Vagina (tissue), 2 donors: ENCODE measurements around the gene CNGA3. TPM values are rescaled to one million over a fixed set of nuclear protein-coding genes. Genes with fewer than 3 reads are reported as not detected.

Source experiments
- DNase-seq, 2 donors: peaks; one replicate each; pipeline ENCODE4 v3.0.0-alpha.2; 2017; ENCODE audit errors: extremely low spot score in 2 of 2
- H3K27ac ChIP-seq: fragments of 200-600 bp; sonication (generic); one replicate; pipeline ENCODE4 v1.5.1; 2019
- H3K27me3 ChIP-seq: fragments of 200-600 bp; sonication (generic); one replicate; pipeline ENCODE4 v1.5.1; 2019
- H3K36me3 ChIP-seq, 2 donors: fragments of 200-600 bp; sonication (generic); one replicate each; pipeline ENCODE4 v1.5.1; 2017 to 2019
- H3K4me1 ChIP-seq: fragments of 200-600 bp; sonication (generic); one replicate; pipeline ENCODE4 v1.5.1; 2019
- H3K4me3 ChIP-seq, 2 donors: fragments of 200-600 bp; sonication (generic); 1 replicate in 1 of 2; 2 replicates in 1 of 2; pipeline ENCODE4 v1.5.1; 2016 to 2019
- H3K9me3 ChIP-seq: fragments of 200-600 bp; sonication (generic); one replicate; pipeline ENCODE4 v1.5.1; 2019
- POLR2A ChIP-seq, 2 donors: fragments of 450-650 bp; IDR thresholded peaks; one replicate each; pipeline ENCODE4 v1.6.1; 2017; ENCODE audit warnings: antibody characterized with exemption in 2 of 2, mild to moderate bottlenecking in 2 of 2, moderate library complexity in 2 of 2
- POLR2AphosphoS5 ChIP-seq, 2 donors: sonication (generic); formaldehyde crosslinking; IDR thresholded peaks; one replicate each; pipeline ENCODE4 v1.9.0; 2017; ENCODE audit warnings: antibody characterized with exemption in 2 of 2, mild to moderate bottlenecking in 2 of 2, low read depth in 1 of 2; ENCODE audit not compliant: insufficient read depth in 1 of 2
- intact Hi-C: fragments of 100-400 bp; cut with DNase I; formaldehyde crosslinking; loops from one replicate; pipeline ENCODE4 v1.15.1; 2023
- total RNA-seq: library from RNA; depleted of rRNA; stranded (reverse); fragments of >200 nt; gene quantifications from one replicate; pipeline ENCODE4 v1.2.3, GENCODE V29; 2016
- TF ChIP-seq, protein P1 (sequence below), 3 experiments: fragments of 450-650 bp in 2 of 3; fragments of 200-600 bp in 1 of 3; sonication (generic) in 1 of 3; IDR thresholded peaks; one replicate each; pipeline ENCODE4 v1.5.1; 2017 to 2019; ENCODE audit warnings: antibody characterized with exemption in 3 of 3, mild to moderate bottlenecking in 2 of 3, moderate library complexity in 2 of 3

CNGA3 gene
- total RNA-seq, 1 donor from 2014 or later: not detected

GRCh38 chr2:98372121-98372520 lies 25.9 kb downstream of the CNGA3 start:
- Histone ChIP-seq H3K27me3 (no peaks in the 10 kb centered on the region), H3K4me1 (no peaks in the 10 kb centered on the region), H3K27ac (no peak overlapping the region), H3K9me3 (no peaks in the 10 kb centered on the region), H3K36me3 (no peaks in the 10 kb centered on the region), H3K4me3 (no peak overlapping the region)
- intact Hi-C loops: no loop called here
- DNase-seq: peak; percentile 74 to 83
- TF ChIP-seq POLR2A (IDR thresholded peaks at IDR 0.05) (no peak), POLR2AphosphoS5 (IDR thresholded peaks at IDR 0.05; ENCODE audit: insufficient read depth in 1 of 2, low read depth in 1 of 2) (no peak)
- TF ChIP-seq, protein P1, sequence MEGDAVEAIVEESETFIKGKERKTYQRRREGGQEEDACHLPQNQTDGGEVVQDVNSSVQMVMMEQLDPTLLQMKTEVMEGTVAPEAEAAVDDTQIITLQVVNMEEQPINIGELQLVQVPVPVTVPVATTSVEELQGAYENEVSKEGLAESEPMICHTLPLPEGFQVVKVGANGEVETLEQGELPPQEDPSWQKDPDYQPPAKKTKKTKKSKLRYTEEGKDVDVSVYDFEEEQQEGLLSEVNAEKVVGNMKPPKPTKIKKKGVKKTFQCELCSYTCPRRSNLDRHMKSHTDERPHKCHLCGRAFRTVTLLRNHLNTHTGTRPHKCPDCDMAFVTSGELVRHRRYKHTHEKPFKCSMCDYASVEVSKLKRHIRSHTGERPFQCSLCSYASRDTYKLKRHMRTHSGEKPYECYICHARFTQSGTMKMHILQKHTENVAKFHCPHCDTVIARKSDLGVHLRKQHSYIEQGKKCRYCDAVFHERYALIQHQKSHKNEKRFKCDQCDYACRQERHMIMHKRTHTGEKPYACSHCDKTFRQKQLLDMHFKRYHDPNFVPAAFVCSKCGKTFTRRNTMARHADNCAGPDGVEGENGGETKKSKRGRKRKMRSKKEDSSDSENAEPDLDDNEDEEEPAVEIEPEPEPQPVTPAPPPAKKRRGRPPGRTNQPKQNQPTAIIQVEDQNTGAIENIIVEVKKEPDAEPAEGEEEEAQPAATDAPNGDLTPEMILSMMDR (IDR thresholded peaks at IDR 0.05): no peak

- TF ChIP-seq POLR2A (IDR thresholded peaks at IDR 0.05): no peak
- no peak for TF ChIP-seq POLR2AphosphoS5 (IDR thresholded peaks at IDR 0.05; ENCODE audit: insufficient read depth in 1 of 2, low read depth in 1 of 2)
- Histone ChIP-seq H3K27ac (no peak overlapping the region), H3K4me1 (no peaks in the 10 kb centered on the region), H3K27me3 (no peaks in the 10 kb centered on the region), H3K4me3 (no peak overlapping the region), H3K9me3 (no peaks in the 10 kb centered on the region), H3K36me3 (no peaks in the 10 kb centered on the region)
- peak; percentile 49 to 55 for DNase-seq
- intact Hi-C loops: no loop called here
Measured at GRCh38 chr2:98372579-98372978, 26.3 kb downstream of the CNGA3 start.

DNA sequence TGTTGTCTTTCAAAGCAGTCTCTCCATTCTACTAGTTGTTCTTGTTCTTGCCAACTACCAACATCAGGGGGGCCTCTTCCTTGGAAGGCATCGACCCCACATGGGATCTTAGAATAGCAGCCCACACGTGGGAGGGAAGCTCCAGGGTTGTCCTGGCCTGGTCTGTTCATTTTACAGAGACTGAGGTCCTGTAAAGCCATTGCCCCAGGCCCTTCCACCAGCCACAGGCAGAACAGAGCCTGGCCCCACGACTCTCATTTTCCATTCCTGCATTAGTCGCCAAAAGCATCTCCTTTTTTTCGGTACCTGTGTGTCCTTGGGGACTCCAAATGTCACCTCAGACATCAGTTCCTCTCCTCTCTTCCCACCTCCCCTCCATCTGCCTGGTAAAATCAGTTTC lies 28.0 kb downstream of the CNGA3 start:
- H3K36me3 ChIP-seq: no peaks in the 10 kb centered on the region
- no peaks in the 10 kb centered on the region for H3K27me3 ChIP-seq
- intact Hi-C loops: no loop called here
- H3K4me1 ChIP-seq: no peaks in the 10 kb centered on the region
- no peaks in the 10 kb centered on the region for H3K9me3 ChIP-seq
- no peak overlapping the region for H3K27ac ChIP-seq
- TF ChIP-seq POLR2AphosphoS5 (IDR thresholded peaks at IDR 0.05; ENCODE audit: insufficient read depth in 1 of 2, low read depth in 1 of 2) (no peak), POLR2A (IDR thresholded peaks at IDR 0.05) (no peak)
- DNase-seq: peak in 1 of 2 donors; percentile 60
- H3K4me3 ChIP-seq: no peak overlapping the region

DNA sequence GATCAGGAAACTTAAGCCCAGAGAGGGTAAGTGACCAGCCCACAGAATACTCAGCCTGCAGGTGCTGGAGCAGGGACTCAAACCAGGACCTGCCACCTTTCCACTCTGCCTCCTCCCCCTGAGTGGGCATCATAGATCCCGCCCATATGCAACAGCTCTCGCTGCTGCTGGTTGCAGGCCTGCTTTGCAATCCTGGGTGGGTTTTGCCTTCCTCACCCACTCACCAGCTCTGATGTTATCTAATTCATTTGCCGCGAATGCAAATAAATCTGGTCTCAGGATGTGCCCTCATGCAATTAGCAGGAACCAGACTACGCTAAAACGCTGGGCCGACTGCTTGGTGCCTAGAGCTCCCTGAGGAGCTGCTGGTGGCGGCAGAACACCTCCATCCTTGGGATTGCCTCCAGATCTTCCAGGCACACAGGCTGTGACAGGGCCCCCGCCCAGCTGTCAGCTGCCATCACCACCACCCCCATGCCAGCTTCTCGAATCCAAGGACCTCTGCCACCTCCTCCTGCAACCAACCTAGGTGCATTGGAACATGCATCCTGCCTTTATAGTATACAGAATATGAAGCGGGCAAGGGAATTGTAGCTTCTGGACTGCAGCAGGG lies 28.8 kb downstream of the CNGA3 start:
- intact Hi-C loops: no loop called here
- Histone ChIP-seq H3K9me3 (no peaks in the 10 kb centered on the region), H3K4me3 (no peak overlapping the region), H3K27ac (no peak overlapping the region), H3K36me3 (no peaks in the 10 kb centered on the region), H3K4me1 (no peaks in the 10 kb centered on the region), H3K27me3 (no peaks in the 10 kb centered on the region)
- TF ChIP-seq POLR2A (IDR thresholded peaks at IDR 0.05): no peak
- TF ChIP-seq, protein P1 (IDR thresholded peaks at IDR 0.05): no peak
- no peak for TF ChIP-seq POLR2AphosphoS5 (IDR thresholded peaks at IDR 0.05; ENCODE audit: insufficient read depth in 1 of 2, low read depth in 1 of 2)
- peak in 1 of 2 donors; percentile 72 for DNase-seq

DNA sequence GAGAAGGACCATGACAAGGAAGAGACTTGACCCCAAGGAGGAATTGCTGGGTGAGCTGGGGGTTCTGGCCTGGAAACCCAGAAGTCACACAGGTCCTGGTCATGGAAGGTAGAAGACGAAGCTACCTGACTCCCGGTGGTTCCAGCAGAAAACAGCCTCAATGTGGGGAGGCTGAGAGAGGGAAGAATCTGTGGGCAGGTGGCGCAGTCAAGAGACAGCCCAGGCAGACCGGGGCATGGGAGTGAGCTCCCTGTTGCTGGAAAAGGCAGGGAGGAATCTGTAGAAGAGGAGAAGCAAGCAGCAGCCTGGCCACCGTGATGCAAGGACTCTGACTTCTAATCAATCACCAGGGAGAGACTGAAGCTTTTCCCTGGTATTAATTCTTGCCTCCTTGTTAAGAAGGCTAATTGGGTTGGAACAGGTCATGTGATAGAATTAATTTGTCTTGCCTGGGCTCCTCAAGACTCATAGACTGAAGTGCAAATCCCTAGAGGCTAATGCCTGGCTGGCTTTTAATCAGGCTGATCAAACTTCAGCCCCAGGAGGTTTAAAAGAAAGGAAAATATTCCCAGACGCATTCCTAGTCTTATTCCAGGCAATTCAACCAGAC lies 30.1 kb downstream of the CNGA3 start:
- H3K27ac ChIP-seq: no peak overlapping the region
- no peaks in the 10 kb centered on the region for H3K27me3 ChIP-seq
- intact Hi-C loops: no loop called here
- H3K4me1 ChIP-seq: no peaks in the 10 kb centered on the region
- DNase-seq: no peak
- TF ChIP-seq POLR2A (IDR thresholded peaks at IDR 0.05): no peak
- TF ChIP-seq POLR2AphosphoS5 (IDR thresholded peaks at IDR 0.05; ENCODE audit: insufficient read depth in 1 of 2, low read depth in 1 of 2): no peak
- TF ChIP-seq, protein P1 (IDR thresholded peaks at IDR 0.05): no peak
- H3K9me3 ChIP-seq: no peaks in the 10 kb centered on the region
- H3K36me3 ChIP-seq: no peaks in the 10 kb centered on the region
- no peak overlapping the region for H3K4me3 ChIP-seq

- Histone ChIP-seq H3K9me3 (no peaks in the 10 kb centered on the region), H3K4me1 (no peaks in the 10 kb centered on the region), H3K27ac (no peak overlapping the region), H3K4me3 (no peak overlapping the region), H3K27me3 (no peaks in the 10 kb centered on the region), H3K36me3 (no peaks in the 10 kb centered on the region)
- peak in 1 of 2 donors; percentile 72 for DNase-seq
- no peak for TF ChIP-seq POLR2AphosphoS5 (IDR thresholded peaks at IDR 0.05; ENCODE audit: insufficient read depth in 1 of 2, low read depth in 1 of 2)
- TF ChIP-seq, protein P1 (IDR thresholded peaks at IDR 0.05): no peak
- no peak for TF ChIP-seq POLR2A (IDR thresholded peaks at IDR 0.05)
- intact Hi-C loops: no loop called here
Measured at GRCh38 chr2:98376996-98377395, 30.7 kb downstream of the CNGA3 start.
